Activated CD8-positive, alpha-beta memory T cell treated with anti-CD3 and anti-CD28 coated beads, Interleukin-2, amount 10 ng/mL, durations not matched to agents 7 days and 5 days (primary cell): ENCODE data around the gene PCNA. TPM values are rescaled to one million over a fixed set of nuclear protein-coding genes. Genes with fewer than 3 reads are reported as not detected.

Experiments
- ATAC-seq: fragments of 150-1000 bp; cut with Tn5 transposase; one replicate; pipeline ENCODE4 v1.10.0; 2021; ENCODE audit warnings: moderate library complexity
- CTCF ChIA-PET: fragments of 350-600 bp; sonication (Branson Sonifier 250); formaldehyde crosslinking; loops from one replicate; lab custom pipeline; 2021; ENCODE audit warnings: antibody characterized with exemption; lab: Charles Lee
- DNase-seq: peaks from one replicate; pipeline ENCODE4 v3.0.0-alpha.2; 2020
- H3K27ac Mint-ChIP-seq: one replicate; pipeline ENCODE4 v1.8.0; 2021; ENCODE audit warnings: mild to moderate bottlenecking, mixed read lengths
- H3K27me3 Mint-ChIP-seq: one replicate; pipeline ENCODE4 v1.8.0; 2021; ENCODE audit warnings: mixed read lengths
- H3K36me3 Mint-ChIP-seq: one replicate; pipeline ENCODE4 v1.8.0; 2021; ENCODE audit warnings: mild to moderate bottlenecking, mixed read lengths
- H3K4me1 Mint-ChIP-seq: one replicate; pipeline ENCODE4 v1.8.0; 2021; ENCODE audit warnings: mixed read lengths
- H3K4me3 Mint-ChIP-seq: one replicate; pipeline ENCODE4 v1.8.0; 2021; ENCODE audit warnings: mild to moderate bottlenecking, moderate library complexity, mixed read lengths
- H3K9me3 Mint-ChIP-seq: one replicate; pipeline ENCODE4 v1.8.0; 2022; ENCODE audit warnings: low read depth, mixed read lengths
- total RNA-seq, 2 experiments: library from RNA; stranded (reverse); gene quantifications; one replicate each; pipeline ENCODE4 v1.2.3, GENCODE V29; 2021

The PCNA gene
- total RNA-seq = 100 to 1,000 TPM; 548 to 587 TPM

GRCh38 chr20:5119435-5120184 lies at the start of gene PCNA:
Gene PCNA (minus strand): TSS chr20:5119958. CDS start chr20:5119798, 160 bp downstream.
- ATAC-seq (peak; percentile 90), DNase-seq (peak; percentile 99)
- Mint-ChIP-seq H3K36me3 (peaks cover 43% of the 10 kb centered on the region), H3K27me3 (no peaks in the 10 kb centered on the region), H3K4me3 (peak within 1 kb of the TSS; percentile 90), H3K4me1 (peaks cover 61% of the 10 kb centered on the region), H3K27ac (peak within 1 kb of the TSS; percentile 97), H3K9me3 (no peaks in the 10 kb centered on the region)
- CTCF ChIA-PET = interaction anchor here (1.1 to 5.7 kb wide), 6 partner anchors 15 to 361 kb away, joined by 3 to 28 read pairs (median 6); no protein-coding TSS in a partner anchor

DNA sequence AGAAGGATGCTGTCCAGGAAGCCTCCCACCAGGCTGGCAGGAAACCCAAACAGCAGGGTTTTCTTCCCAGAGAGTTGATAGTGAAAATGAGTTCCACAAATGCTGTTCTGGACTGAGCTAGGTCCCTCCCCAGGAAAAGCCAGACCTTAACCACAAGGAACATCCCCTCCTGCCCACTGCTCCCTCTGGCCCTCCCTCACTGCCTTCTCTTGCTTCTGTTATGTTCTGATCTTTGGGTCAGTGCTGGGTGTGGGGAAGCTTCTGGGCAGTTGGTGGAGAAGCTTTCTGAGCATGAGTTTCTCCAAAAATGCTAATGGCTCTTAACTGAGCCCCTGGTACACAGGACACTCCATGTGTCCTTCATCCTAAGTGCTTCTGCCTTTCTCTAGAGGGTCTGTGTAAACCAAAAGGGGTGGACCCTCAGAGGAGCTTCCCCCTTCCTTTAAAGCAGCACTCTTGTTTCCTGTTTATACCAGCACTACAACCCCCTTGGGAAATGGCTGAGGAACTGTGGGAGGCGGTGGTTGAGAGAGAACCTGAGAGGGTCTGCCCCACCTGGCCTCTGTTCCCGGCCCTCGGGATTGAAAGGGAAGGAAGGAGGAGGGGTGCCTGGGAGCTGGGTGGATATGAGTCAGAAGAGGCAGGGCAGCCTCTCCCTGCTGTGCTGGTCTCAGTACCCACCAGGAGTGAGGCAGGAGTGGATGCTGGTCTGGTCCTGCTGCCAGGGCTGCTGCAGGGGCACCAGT lies 49.1 kb upstream of the PCNA start:
- H3K27me3 Mint-ChIP-seq = no peaks in the 10 kb centered on the region
- H3K9me3 Mint-ChIP-seq = no peaks in the 10 kb centered on the region
- peaks cover 51% of the 10 kb centered on the region for H3K4me1 Mint-ChIP-seq
- H3K36me3 Mint-ChIP-seq = peaks cover 2% of the 10 kb centered on the region
- H3K27ac Mint-ChIP-seq = peak overlapping the region; percentile 64
- H3K4me3 Mint-ChIP-seq = no peak overlapping the region
- DNase-seq = no peak
- no peak for ATAC-seq
- CTCF ChIA-PET = interaction anchor here (1.1 to 1.4 kb wide), 2 partner anchors 23 to 42 kb away, joined by 4 to 5 read pairs; partner anchors contain the start of gene CDS2

DNA sequence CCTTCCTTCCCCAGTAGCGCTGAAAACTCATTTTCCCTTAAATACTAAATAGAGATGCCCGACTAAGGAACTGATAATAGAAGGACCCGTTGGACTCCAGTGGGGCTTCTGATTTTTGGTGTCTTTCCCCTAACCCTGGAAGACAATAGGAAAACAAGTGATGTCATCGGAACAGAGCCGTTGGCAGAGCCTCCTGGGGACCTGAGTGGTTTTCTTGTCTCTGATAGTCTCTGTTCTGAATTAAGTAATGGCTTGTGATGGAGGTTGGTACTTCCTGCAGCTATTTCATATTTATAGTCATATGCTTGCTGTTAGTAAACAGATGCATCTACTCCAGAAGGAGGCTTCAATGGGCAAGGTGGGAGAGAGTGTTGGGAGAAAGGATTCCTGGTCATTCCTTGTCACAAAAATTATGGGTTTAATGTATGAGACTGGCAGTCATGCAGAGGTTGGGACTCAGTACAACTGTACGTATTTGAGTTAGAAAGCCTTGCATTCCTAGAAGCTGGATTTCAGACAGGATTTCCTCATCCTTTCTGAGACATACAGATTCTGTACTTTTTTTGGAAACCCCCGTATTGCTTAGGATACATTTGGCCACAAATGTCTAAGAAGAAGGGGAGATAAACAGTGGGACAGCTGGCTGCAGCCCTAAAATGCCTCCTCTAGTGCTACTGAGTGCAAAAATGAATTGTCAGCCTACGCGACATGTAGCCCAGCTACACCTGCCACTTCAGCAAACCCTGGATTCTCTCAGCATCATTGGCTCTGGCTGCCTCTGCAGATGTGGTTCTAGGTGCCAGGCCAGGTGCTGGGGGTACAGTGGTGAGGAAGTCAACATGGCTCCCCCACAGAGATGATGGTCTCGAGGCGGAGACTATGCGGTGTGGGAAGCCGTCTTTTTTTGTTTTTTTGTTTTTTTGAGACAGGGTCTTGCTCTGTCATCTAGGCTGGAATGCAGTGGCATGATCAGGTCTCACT lies 45.2 kb upstream of the PCNA start:
- no peak for ATAC-seq
- Mint-ChIP-seq H3K4me1 (peaks cover 47% of the 10 kb centered on the region), H3K4me3 (no peak overlapping the region)

GRCh38 chr20:5161536-5162164 lies 41.9 kb upstream of the PCNA start:
- no peak overlapping the region for H3K4me3 Mint-ChIP-seq
- CTCF ChIA-PET = no interaction called here
- no peak for DNase-seq
- H3K9me3 Mint-ChIP-seq = no peaks in the 10 kb centered on the region
- peaks cover 30% of the 10 kb centered on the region for H3K4me1 Mint-ChIP-seq
- H3K27me3 Mint-ChIP-seq = no peaks in the 10 kb centered on the region
- ATAC-seq = no peak
- peaks cover 3% of the 10 kb centered on the region for H3K36me3 Mint-ChIP-seq
- H3K27ac Mint-ChIP-seq = no peak overlapping the region

More for the DNA sequence above, 45.2 kb upstream of the PCNA start:
- H3K9me3 Mint-ChIP-seq = no peaks in the 10 kb centered on the region
- DNase-seq = no peak
- no peak overlapping the region for H3K27ac Mint-ChIP-seq
- H3K27me3 Mint-ChIP-seq = no peaks in the 10 kb centered on the region
- peaks cover 3% of the 10 kb centered on the region for H3K36me3 Mint-ChIP-seq
- CTCF ChIA-PET = no interaction called here

GRCh38 chr20:5160882-5161281 lies 41.1 kb upstream of the PCNA start:
- Mint-ChIP-seq H3K27me3 (no peaks in the 10 kb centered on the region), H3K36me3 (peaks cover 3% of the 10 kb centered on the region), H3K27ac (no peak overlapping the region), H3K9me3 (no peaks in the 10 kb centered on the region), H3K4me3 (no peak overlapping the region), H3K4me1 (peaks cover 28% of the 10 kb centered on the region)
- CTCF ChIA-PET = interaction anchor here (1.1 kb wide), 1 partner anchor 33 kb away, joined by 3 read pairs; no protein-coding TSS in a partner anchor
- no peak for DNase-seq
- no peak for ATAC-seq

- H3K27ac Mint-ChIP-seq = no peak overlapping the region
Observed at GRCh38 chr20:5159928-5160327, 40.2 kb upstream of the PCNA start.

GRCh38 chr20:5156675-5157448 lies 37.1 kb upstream of the PCNA start:
- H3K27ac Mint-ChIP-seq = no peak overlapping the region
- H3K27me3 Mint-ChIP-seq = no peaks in the 10 kb centered on the region
- DNase-seq = no peak
- no peak for ATAC-seq
- peaks cover 47% of the 10 kb centered on the region for H3K4me1 Mint-ChIP-seq
- peaks cover 8% of the 10 kb centered on the region for H3K36me3 Mint-ChIP-seq
- no peak overlapping the region for H3K4me3 Mint-ChIP-seq
- CTCF ChIA-PET = interaction anchor here (1.0 to 1.8 kb wide), 3 partner anchors 9 to 36 kb away, joined by 3 to 6 read pairs (median 5); no protein-coding TSS in a partner anchor
- no peaks in the 10 kb centered on the region for H3K9me3 Mint-ChIP-seq

More at GRCh38 chr20:5159928-5160327, 40.2 kb upstream of the PCNA start:
- DNase-seq (no peak), ATAC-seq (no peak)
- Mint-ChIP-seq H3K9me3 (no peaks in the 10 kb centered on the region), H3K4me3 (no peak overlapping the region), H3K27me3 (no peaks in the 10 kb centered on the region), H3K36me3 (peaks cover 5% of the 10 kb centered on the region), H3K4me1 (peaks cover 28% of the 10 kb centered on the region)
- CTCF ChIA-PET = interaction anchor here (1.1 kb wide), 1 partner anchor 32 kb away, joined by 3 read pairs; no protein-coding TSS in a partner anchor

- no peak overlapping the region for H3K4me3 Mint-ChIP-seq
- no peak overlapping the region for H3K27ac Mint-ChIP-seq
- ATAC-seq (no peak), DNase-seq (no peak)
- no peaks in the 10 kb centered on the region for H3K9me3 Mint-ChIP-seq
- no peaks in the 10 kb centered on the region for H3K27me3 Mint-ChIP-seq
- CTCF ChIA-PET = no interaction called here
- H3K36me3 Mint-ChIP-seq = peaks cover 7% of the 10 kb centered on the region
- H3K4me1 Mint-ChIP-seq = peaks cover 38% of the 10 kb centered on the region
Observed at GRCh38 chr20:5155404-5155803, 35.6 kb upstream of the PCNA start.

DNA sequence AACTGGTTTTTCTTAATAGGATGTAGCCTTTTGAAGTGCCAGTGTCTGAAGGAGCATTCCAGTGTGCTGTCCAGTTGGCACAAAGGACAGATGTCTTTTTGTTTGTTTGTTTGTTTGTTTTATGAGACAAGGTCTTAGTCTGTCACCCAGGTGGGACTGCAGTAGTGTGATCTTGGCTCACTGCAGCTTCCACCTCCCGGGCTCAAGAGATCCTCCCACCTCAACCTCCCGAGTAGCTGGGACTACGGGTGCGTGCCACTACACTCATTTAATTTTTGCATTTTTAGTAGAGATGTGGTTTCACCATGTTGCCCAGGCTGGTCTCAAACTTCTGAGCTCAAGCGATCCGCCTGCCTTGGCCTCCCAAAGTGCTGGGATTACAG lies 34.8 kb upstream of the PCNA start:
- Mint-ChIP-seq H3K4me3 (no peak overlapping the region), H3K27me3 (no peaks in the 10 kb centered on the region), H3K9me3 (no peaks in the 10 kb centered on the region), H3K36me3 (peaks cover 7% of the 10 kb centered on the region), H3K27ac (no peak overlapping the region), H3K4me1 (peaks cover 38% of the 10 kb centered on the region)
- DNase-seq = no peak
- CTCF ChIA-PET = interaction anchor here (2.0 kb wide), 1 partner anchor 38 kb away, joined by 5 read pairs; no protein-coding TSS in a partner anchor
- no peak for ATAC-seq

DNA sequence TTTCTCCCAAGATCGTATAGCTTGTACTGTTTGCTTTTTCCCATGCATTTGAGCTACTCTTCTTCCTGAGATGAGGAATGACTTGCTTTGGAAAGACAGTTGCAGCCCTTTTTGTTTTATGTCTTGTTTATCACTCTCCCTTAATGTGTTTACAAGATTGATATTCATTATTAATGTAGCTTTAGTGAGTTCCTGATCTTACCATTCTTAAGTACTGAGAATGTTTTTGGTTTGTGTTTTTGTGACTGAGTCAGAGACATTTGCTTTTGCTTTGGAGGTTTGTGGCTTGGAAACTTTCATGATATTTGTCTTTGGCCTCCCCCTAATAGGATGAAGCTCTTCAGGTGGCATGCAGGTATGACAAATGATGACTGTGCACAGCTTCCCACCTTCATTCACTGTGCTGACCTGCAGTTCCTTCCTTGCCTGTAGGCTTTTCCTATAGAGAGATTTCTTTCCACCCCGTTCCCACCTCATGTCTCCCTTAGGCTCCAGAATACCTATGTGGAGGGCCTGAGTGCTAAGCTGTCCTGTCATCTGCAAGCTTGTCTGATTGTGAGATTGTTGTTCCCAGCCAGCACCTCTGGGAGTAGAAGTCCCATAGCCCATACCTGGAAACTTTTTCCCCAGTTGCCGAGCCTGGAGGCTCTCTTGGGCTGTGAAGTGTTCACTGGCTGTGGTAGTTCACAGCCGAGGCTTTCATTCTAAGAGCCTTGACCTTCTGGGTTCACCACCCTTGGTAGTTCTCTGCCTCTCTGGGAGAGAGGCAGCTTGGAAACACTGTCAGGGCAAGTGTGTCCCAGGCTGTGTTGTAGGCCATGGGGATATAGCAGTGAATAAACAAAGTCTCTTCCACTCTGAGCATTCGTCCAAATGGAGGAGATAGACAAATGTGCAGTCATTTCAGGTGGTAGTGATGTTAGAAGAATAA lies 34.1 kb upstream of the PCNA start:
- peaks cover 7% of the 10 kb centered on the region for H3K36me3 Mint-ChIP-seq
- no peak overlapping the region for H3K4me3 Mint-ChIP-seq
- no peak for DNase-seq

GRCh38 chr20:5153152-5153467 lies 33.4 kb upstream of the PCNA start:
- CTCF ChIA-PET = interaction anchor here (1.0 to 2.0 kb wide), 3 partner anchors 36 to 53 kb away, joined by 3 to 5 read pairs (median 3); no protein-coding TSS in a partner anchor
- ATAC-seq = no peak
- Mint-ChIP-seq H3K9me3 (no peaks in the 10 kb centered on the region), H3K4me1 (peaks cover 39% of the 10 kb centered on the region), H3K27me3 (no peaks in the 10 kb centered on the region), H3K4me3 (no peak overlapping the region), H3K27ac (no peak overlapping the region), H3K36me3 (peaks cover 7% of the 10 kb centered on the region)
- no peak for DNase-seq

More for the DNA sequence above, 34.1 kb upstream of the PCNA start:
- ATAC-seq = peak; percentile 16
- CTCF ChIA-PET = interaction anchor here (1.0 to 2.0 kb wide), 3 partner anchors 35 to 52 kb away, joined by 3 to 5 read pairs (median 3); no protein-coding TSS in a partner anchor
- Mint-ChIP-seq H3K27ac (peak overlapping the region; percentile 65), H3K27me3 (no peaks in the 10 kb centered on the region), H3K4me1 (peaks cover 38% of the 10 kb centered on the region), H3K9me3 (no peaks in the 10 kb centered on the region)
